Body of pancreas (tissue), 4 donors: ENCODE data around the gene RHBG. TPM values are rescaled to one million over a fixed set of nuclear protein-coding genes. Genes with fewer than 3 reads are reported as not detected.

Source experiments
- ATAC-seq: fragments of 150-250 bp; one replicate; pipeline ENCODE4 v1.9.1; 2016
- DNase-seq, 4 donors: peaks; one replicate each; pipeline ENCODE4 v3.0.0-alpha.2; 2019
- H3K27ac ChIP-seq, 4 donors: fragments of 200-600 bp; sonication (generic); 1 replicate in 3 of 4; 2 replicates in 1 of 4; pipeline versions ENCODE4 v1.5.1 to v1.6.1; 2016 to 2019; ENCODE audit warnings: mild to moderate bottlenecking in 1 of 4, mixed read lengths in 1 of 4, moderate library complexity in 1 of 4
- H3K27me3 ChIP-seq, 2 donors: fragments of 200-600 bp; sonication (generic); one replicate each; pipeline ENCODE4 v1.6.0; 2016; ENCODE audit warnings: mild to moderate bottlenecking in 1 of 2
- H3K36me3 ChIP-seq, 2 donors: fragments of 200-600 bp; sonication (generic); replicated peaks in 1 of 2; 2 replicates each; pipeline ENCODE4 v1.5.1; 2016; ENCODE audit warnings: low read depth in 2 of 2; ENCODE audit not compliant: insufficient read depth in 1 of 2
- H3K4me1 ChIP-seq: fragments of 200-600 bp; sonication (generic); one replicate; pipeline ENCODE4 v1.6.0; 2016
- H3K4me3 ChIP-seq, 2 donors: fragments of 200-600 bp; sonication (generic); 1 replicate in 1 of 2; 2 replicates in 1 of 2; pipeline ENCODE4 v1.5.1; 2016 to 2019
- H3K9me3 ChIP-seq, 3 donors: fragments of 200-600 bp; sonication (generic); 1 replicate in 2 of 3; 2 replicates in 1 of 3; pipeline ENCODE4 v1.5.1; 2016
- CTCF ChIP-seq, 7 experiments: fragments of 450-650 bp in 4 of 7; fragments of 200-600 bp in 3 of 7; sonication (generic) in 3 of 7; IDR thresholded peaks; one replicate each; pipeline ENCODE4 v1.5.1; 2016 to 2019; ENCODE audit warnings: antibody characterized with exemption in 7 of 7
- POLR2A ChIP-seq, 3 donors: fragments of 450-650 bp; IDR thresholded peaks; one replicate each; pipeline ENCODE4 v1.6.1; 2016; ENCODE audit warnings: antibody characterized with exemption in 3 of 3, mild to moderate bottlenecking in 2 of 3
- WGBS, 2 donors: methylation state at CpG; one replicate each; pipeline ENCODE4 v1.1.5; 2017; 5-methylcytosine and 5-hydroxymethylcytosine counted together
- intact Hi-C: fragments of 100-400 bp; cut with DNase I; formaldehyde crosslinking; loops from one replicate; pipeline ENCODE4 v1.15.1; 2023
- total RNA-seq, 2 donors: library from RNA; depleted of rRNA; stranded (reverse); fragments of >200 nt; gene quantifications; one replicate each; pipeline ENCODE4 v1.1.0, GENCODE V29; 2016

The RHBG gene
- total RNA-seq, 2 donors from 2014 or later: 3.3 TPM; not detected in 1

DNA sequence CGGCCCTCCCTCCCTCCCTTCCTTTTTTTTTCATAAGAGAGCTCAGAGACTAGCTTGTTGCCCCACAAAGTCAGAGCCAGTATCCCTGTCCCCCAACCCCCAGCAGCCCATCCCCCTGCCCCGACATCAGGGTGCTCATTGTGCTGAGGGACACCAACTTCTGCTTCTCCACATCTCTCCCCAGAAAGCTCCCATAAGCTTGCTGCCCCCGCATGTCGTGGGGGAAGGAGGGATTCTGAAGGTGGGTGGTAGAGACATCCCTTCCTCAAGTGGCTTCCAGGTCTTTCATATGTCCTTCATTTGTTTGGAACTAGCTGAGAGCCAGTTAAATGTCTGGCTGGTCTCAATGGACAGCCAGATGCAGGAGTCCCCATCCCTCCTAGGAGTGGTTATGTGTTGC lies 41.2 kb downstream of the RHBG start:
- no peak for DNase-seq
- Histone ChIP-seq H3K36me3 (no peaks in the 10 kb centered on the region), H3K9me3 (no peaks in the 10 kb centered on the region), H3K27me3 (no peaks in the 10 kb centered on the region), H3K27ac (no peak overlapping the region), H3K4me3 (no peak overlapping the region), H3K4me1 (no peaks in the 10 kb centered on the region)
- WGBS, 2 donors: 67 to 72% methylated on average over 3 to 4 of the region's 4 CpGs
- ATAC-seq: no peak
- intact Hi-C loops: no loop called here
- TF ChIP-seq CTCF (IDR thresholded peaks at IDR 0.05) (no peak), POLR2A (IDR thresholded peaks at IDR 0.05) (no peak)

DNA sequence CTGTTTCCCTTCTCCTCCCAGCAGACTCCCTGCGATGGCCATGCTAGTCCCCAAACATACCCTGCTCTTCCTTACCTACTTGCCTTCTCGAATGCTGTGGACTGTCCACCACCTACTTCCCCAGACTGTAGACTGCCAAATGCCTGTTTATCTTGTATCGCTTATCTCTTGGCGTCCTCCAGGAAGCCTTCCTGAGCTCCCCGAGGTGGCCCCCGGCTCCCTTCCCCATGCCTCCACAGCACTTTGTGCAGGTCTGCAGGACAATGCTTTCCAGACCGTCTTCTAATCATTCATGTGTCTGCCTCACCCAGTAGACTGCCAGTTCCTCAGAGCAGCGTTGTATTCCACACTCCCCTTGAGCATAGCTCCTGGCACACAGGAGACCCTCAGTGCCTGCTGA lies 41.7 kb downstream of the RHBG start:
- ATAC-seq: no peak
- intact Hi-C loops: no loop called here
- Histone ChIP-seq H3K4me1 (no peaks in the 10 kb centered on the region), H3K36me3 (no peaks in the 10 kb centered on the region), H3K9me3 (no peaks in the 10 kb centered on the region), H3K27ac (no peak overlapping the region), H3K4me3 (no peak overlapping the region), H3K27me3 (no peaks in the 10 kb centered on the region)
- WGBS, 2 donors: 47 to 60% methylated on average over 8 of the region's 8 CpGs
- TF ChIP-seq CTCF (IDR thresholded peaks at IDR 0.05): no peak
- TF ChIP-seq POLR2A (IDR thresholded peaks at IDR 0.05): no peak
- no peak for DNase-seq

DNA sequence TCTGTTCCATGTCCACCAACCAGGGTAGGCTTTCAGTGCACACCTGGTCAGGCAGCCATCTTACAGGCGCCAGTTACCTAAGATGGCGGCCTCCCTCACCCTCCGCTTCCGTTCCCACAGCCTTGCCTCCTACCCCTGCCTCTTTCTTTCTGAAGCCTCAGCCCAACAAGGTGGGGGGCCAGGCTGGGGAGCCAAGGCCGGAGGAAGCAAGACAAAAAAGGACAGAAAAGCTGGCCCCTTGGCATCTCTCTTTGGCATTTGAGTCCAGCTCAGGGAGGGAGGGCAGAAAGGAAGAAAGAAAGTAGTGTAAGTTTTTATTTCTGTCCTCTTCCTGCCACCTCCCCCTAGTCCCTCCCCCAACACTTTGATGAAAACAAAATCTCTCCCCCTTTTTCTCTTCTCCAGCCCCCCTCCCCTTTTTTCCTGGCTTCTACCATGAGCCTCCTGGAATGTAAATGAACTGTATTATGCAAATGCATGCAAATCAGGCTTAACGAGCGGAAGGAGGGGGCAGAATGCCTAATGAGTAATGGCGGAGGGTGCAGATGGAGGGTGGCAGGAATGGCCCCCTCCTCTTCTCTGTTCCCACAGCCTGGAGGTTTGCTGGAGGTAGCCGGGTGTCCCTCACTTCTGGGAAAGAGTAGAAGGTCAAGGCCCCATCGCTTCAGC lies 43.8 kb downstream of the RHBG start:
- TF ChIP-seq POLR2A (IDR thresholded peaks at IDR 0.05) (no peak), CTCF (IDR thresholded peaks at IDR 0.05) (no peak)
- no peak for DNase-seq
- no peak overlapping the region for H3K27ac ChIP-seq
- no peaks in the 10 kb centered on the region for H3K9me3 ChIP-seq
- no peak overlapping the region for H3K4me3 ChIP-seq
- H3K27me3 ChIP-seq: peaks cover 0 to 8% of the 10 kb centered on the region in 2 donors
- no peak for ATAC-seq
- WGBS, 2 donors: 75 to 81% methylated on average over 10 of the region's 10 CpGs
- H3K36me3 ChIP-seq: no peaks in the 10 kb centered on the region
- intact Hi-C loops: no loop called here
- H3K4me1 ChIP-seq: no peaks in the 10 kb centered on the region

DNA sequence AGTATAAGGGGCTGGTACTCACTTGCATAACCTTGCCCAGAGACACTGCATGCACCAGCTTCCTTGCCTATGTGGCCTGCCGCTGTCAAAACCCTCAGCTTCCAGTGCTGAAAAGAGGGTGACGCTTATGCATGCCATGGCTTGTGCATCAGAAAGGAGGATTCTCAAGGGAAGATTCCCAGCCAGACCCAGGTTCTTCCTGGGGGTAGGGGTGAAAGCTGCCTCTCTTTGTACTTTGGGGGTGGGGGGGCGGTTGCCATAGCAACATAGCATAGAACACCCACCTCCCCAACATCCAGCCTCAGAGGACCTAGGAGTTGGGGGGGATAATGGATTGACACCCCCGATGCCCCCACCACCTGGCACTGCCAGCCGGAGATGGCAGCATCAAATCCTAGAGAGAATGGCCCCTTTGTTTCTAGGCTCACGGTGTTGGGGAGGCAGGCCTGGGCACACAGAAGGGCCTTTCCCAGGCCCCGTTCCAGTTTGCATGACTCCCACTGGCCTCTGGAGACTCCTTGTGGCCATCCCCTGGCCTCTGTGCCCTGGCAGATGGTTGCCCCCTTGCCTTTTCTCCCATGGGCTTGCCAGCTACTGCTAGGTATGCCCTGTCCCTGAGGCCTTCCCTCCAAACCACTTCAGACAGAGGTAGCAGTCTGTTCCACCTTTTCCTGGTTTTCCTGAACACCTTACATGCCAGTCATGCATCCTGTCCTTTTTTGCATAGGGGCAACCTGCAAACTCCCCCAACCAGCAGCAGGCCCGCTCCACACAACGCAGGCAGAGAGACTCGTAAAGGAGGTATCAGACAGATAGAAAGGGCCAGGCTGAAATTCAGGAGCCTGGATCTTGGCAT lies 44.6 kb downstream of the RHBG start:
- ATAC-seq (no peak), DNase-seq (no peak)
- Histone ChIP-seq H3K4me3 (no peak overlapping the region), H3K27me3 (peaks cover 0 to 17% of the 10 kb centered on the region in 2 donors), H3K27ac (no peak overlapping the region), H3K4me1 (no peaks in the 10 kb centered on the region), H3K9me3 (no peaks in the 10 kb centered on the region), H3K36me3 (no peaks in the 10 kb centered on the region)
- TF ChIP-seq CTCF (IDR thresholded peaks at IDR 0.05): no peak
- no peak for TF ChIP-seq POLR2A (IDR thresholded peaks at IDR 0.05)
- intact Hi-C loops: no loop called here
- WGBS, 2 donors: 64 to 79% methylated on average over 5 to 10 of the region's 10 CpGs
